CD4-positive, alpha-beta T cell treated with Interferon gamma for 1 hour (primary cell): Measurements from ENCODE around the gene PSMA4.
"Not testable (repeated sequence)": the region's sequence is repeated elsewhere in the genome, so short reads cannot be mapped to it uniquely, and the experiment has no call there.

Experiments used
- DNase-seq: peaks from one replicate; pipeline ENCODE4 v3.0.0-alpha.2; 2020

The PSMA4 gene

DNA sequence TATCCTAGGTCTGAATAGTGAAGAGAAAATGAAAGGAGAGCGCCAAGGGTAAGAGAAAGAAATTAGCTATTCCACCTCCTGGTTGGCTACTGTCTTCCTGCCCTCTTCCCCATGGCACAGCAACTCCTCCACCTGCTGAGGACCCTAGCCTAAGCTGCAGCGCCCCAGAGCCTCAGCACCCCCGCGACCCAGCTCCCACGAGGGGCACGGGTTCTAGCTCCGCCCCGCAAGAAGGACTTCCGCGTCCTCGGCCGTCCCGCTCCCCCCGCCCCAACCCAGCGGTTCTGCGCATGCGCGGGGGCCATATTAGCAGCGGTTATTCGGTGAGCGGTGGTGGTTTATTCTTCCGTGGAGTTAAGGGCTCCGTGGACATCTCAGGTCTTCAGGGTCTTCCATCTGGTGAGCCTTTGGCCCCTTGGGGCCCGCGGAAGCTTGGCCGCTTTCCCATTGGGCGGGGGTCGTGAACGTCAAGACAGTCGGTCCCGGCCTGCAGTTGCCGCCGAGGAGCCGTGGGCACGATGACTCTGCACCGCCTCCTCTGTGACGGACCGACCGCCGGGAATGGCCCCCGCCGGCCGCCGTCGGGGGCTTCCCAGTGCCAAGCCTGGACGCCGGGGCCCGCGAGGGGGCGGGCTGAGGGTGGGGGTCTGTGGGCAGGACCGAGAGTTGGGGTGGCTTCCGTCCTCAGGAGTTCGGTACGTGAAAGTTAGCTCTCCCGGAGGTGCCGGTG, at the start of gene PSMA4:
PSMA4 (plus strand) TSS at position 304 of the 730 bp plus-strand sequence. CDS start 1,484 bp downstream, outside the sequence.
- DNase-seq = peak; percentile 89

DNA sequence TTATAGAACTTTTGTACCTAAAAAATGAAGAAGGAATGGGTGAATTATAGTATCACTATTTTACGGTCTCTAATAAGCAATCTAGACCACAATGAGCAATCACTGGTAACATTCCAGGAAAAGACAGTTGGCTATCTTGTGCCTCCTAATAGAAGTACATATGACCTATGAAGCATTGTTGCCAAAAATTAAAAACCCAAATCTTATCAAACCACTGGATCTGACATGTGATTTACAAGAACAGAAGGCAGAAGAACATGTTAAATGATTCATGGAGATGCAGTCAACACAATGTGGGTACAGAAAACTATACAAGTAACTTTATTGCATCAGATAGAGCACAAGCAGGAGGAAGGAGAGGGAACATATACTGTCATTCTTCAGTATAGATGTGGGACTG, 47.4 kb upstream of the PSMA4 start:
- no peak for DNase-seq

DNA sequence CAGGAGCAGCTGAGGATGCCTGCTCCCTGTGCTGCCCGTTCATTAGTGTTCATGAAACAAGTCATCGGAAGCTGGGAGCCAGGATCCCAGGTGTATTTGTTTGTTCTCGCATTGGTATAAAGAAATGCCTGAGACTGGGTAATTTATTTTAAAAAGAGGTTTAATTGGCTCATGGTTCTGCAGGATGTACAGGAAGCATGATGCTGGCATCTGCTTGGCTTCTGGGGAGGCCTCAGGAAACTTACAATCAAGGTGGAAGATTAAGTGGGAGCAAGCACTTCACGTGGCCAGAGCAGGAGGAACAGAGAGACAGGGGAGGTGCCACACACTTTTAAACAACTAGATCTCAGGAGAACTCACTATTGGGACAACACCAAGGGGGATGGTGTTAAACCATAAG, 38.4 kb upstream of the PSMA4 start:
- DNase-seq = no peak

DNA sequence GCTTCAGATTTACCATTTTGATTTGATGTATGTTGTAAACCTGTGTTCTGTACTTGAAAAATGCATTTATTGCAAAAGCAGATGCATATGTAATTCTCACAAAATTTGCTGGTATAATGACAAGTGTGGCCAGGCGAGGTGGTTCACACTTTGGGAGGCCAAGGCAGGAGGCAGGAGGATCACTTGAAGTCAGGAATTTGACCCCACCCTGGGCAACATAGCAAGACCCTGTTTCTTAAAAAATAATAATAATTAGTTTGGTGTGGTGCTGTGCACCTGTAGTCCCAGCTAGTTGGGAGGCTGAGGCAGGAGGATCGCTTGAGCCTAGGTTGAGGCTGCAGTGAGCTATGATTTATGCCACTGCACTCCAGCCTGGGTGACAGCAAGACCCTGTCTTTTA, 37.6 kb upstream of the PSMA4 start:
- DNase-seq = no peak

DNA sequence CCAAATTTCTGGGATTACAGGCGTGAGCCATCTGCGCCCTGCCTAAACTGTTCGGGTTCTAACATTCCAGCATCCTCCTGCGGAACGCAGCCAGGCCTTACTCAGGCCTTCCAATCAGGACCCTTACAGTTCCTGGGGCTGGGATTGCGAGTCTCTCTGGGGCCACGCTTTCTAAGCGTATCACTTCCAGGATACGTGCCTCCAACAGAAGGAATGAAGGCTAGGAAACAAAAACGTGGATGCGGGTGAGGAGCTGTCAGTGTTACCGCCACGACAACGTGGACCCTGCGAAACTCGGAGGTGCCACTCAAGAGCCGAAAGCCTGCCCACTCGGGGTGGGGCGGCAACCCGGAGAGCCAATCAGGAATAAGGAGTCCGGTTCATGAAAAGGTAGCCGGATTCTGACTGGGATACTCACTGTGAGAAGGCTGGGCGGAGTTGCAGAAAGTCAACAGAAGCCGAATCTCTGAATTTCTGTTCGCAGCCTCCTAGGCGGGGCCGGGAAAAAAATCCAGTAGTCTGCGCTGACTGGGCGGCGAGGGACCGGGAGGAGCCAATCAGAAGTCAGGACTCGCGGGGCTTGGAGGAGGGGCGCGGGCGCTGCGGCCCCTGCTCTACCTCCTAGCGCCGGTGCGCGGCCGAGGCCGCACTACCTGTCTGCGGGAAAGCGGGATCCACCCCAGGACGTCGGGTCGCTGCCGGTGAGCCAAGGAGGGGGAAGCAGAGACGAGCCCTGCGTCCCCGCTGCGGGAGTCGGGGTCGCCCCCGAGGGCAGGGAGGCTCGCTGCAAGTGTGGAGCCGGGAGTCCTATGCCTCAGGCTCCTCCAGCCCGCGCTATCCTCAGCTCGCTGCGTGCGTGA, 33.0 kb upstream of the PSMA4 start, which contains the start of gene HYKK:
HYKK (plus strand) TSS at position 607 of the 860 bp plus-strand sequence. CDS start 5,512 bp downstream, outside the sequence.
- peak; percentile 65 for DNase-seq

DNA sequence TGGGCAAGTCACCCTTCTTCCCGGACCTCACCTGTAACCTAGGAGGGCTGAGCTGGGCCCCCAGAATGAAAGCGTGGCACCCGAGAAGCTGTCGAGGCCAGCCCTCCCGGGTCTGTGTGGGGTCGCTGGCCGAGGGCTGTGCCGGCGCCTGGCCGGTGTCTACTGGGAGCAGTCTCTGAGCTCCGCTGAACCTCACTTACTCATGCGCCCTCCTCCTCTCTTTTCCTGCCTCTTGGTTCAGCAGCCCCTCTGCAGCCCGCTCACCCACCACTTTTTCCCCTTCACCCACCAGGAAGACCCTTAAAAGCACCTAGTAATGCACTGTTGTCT, 32.4 kb upstream of the PSMA4 start:
- no peak for DNase-seq

DNA sequence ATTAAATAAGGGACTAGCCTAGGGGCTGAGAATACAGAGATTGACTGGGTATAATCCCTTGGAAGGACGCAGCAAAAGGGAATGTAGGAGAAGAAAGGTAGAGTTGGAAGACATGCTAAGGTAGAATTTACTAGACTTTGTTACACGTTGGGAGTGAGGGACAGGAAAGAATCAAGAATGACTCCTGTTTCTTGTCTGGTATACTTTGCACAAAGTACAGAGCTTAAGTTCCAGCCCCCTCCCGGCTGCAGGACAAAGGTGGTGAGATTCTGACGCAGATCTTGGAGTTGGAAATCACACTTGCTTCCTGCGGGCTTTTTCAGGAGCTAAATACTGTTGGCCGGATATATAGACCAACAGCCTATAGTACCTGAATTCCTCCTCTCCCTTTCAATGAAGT, 32.0 kb upstream of the PSMA4 start:
- DNase-seq = no peak

DNA sequence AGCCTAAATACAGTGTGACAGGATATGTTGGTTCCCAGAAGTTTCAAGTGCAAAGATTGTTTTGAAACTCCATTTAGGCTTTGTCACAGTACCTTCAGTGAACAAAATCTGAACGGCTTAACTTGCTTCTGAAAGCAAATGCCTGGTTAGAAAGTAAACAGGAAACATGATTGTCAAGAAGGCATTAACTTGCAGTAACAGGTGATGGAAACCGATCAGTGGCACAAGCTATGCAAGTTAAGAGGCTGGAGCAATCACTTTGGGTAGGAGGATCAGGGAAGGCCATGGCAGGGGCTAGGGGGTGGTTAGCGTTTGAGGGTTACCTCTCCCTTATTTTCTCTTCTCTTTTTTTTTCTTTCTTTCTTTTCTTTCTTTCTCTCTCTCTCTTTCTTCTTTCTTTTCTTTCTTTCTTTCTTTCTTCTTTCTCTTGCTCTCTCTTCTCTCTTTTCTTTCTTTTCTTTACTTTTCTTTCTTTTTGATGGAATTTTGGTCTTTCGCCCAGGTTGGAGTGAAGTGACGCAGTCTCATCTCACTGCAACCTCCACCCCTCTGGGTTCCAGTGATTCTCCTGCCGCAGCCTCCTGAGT, 30.4 kb upstream of the PSMA4 start:
- DNase-seq = no peak

DNA sequence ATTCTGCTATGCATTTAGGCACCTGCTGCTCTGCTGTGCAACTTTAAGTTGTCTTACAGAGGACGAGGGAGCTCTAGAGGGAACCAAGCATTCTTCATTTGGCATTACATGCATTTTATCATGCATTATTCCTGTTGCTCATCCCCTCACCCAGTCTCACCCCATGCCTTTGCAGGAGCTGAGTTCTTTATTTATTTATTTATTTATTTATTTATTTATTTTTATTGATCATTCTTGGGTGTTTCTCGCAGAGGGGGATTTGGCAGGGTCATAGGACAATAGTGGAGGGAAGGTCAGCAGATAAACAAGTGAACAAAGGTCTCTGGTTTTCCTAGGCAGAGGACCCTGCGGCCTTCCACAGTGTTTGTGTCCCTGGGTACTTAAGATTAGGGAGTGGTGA, 20.2 kb upstream of the PSMA4 start:
- not testable (repeated sequence) for DNase-seq

DNA sequence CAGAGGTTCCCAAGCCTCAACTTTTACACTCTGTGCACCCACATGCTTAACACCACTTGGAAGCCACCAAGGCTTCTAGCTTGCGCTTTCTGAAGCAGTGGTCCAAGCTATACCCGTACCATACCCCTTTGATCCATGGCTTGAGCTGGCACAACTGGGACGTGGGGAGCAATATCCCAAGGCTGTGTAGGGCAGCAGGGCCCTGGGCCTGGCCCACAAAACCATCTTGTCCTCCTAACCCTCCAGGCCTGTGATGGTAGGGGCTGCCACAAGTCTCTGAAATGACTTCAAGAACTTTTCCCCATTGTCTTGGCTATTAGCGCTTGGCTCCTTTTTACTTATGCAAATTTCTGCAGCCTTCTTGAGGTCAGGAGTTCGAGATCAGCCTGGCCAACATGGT, 16.0 kb upstream of the PSMA4 start:
- no peak for DNase-seq

DNA sequence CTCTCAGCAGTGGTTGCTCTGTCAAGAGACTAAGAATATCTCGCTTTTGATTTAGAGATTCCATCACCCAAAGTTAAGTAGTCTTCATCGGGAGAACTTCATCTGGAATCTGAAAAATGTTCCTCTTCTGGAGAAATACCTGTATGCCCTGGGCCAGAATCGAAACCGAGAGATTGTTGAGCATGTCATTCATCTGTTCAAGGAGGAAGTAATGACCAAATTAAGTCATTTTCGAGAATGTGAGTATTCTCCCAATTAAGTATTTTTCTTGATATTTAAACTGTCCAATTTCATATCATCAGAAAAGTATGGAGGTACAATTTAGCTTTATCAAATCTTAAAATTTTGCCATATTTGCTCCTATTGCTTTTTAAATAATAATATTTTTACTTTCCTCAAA, 12.9 kb upstream of the PSMA4 start:
- no peak for DNase-seq

DNA sequence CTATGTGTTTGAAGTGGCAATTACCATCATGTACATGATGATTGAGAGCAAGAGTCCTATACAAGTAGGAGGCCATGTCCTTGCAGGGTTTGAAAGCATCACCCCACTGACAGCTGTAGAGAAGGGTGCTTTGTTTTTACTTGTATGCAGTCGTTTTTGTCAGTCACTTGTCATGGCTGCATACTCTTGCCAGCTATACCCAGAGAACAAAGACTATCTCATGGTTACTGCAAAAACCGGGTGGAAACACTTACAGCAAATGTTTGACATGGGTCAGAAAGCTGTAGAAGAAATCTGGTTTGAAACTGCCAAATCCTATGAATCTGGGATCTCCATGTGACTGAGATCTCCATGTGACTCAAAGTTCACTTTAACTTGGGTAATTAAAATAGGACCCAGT, 6.9 kb upstream of the PSMA4 start:
- no peak for DNase-seq

DNA sequence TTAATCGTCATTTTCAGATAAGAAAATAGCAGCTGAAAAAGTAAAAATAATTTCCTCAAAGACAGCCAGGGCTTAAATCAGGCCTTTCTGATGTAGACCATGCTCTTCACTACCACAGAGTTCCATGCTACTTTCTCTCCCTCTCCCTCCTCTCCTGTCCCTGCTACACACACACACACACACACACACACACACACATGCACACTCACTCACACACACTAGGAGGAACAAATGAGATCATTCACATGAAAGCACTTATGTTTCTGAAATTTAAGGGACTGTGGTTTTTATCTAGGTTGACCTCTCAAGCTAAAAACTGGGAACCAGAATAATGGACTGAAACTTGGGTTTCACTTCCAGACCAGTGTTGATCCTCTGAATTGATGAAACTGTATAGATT, 4.1 kb upstream of the PSMA4 start:
- DNase-seq = no peak

DNA sequence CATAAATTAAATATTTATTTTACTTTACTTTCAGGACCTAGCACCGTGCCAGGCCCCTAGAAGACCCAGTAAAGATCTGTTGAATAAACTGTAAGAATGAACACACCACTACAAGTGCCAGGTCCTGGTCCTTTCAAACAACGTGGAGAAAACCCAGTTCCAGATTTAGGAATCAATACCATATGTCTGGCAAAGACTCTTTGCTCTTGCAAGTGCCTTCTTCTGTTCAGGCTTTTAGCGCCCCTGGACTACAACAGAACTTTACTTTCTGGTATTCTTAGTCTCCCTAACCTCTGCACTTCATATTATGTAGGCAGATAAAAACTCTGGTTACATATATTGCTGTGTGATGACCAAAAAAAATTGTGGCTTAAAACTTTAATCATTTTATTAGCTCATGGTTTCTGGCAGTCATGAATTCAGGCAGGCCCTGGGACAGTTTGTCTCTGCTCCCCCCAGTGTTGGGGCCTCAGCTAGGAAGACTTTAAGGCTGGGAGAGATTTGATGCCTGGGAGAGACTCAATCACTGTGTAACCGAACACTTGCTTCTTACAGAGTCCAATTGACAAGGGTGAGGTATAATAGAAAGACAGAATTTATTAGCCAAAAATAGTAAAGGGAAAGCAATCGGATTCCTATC, 2.9 kb upstream of the PSMA4 start:
- DNase-seq = no peak

DNA sequence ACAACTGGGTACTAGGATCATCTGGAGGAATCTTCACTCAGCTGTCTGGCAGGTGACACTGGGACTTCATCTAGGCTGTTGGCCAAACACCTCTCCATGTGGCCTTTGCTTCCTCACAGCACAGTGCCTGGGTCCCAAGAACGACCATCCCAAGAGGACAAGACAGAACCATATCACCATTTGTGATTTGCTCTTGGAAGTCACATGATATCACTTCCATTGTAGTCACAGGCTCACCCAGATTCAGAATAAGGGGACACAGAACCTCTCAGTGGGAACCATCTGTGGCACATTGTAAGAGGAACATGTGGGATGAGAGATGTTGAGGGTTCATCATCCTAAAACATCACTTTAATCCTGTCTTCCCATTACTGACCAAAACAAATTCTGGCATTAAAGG, 1.9 kb upstream of the PSMA4 start:
- DNase-seq = no peak

DNA sequence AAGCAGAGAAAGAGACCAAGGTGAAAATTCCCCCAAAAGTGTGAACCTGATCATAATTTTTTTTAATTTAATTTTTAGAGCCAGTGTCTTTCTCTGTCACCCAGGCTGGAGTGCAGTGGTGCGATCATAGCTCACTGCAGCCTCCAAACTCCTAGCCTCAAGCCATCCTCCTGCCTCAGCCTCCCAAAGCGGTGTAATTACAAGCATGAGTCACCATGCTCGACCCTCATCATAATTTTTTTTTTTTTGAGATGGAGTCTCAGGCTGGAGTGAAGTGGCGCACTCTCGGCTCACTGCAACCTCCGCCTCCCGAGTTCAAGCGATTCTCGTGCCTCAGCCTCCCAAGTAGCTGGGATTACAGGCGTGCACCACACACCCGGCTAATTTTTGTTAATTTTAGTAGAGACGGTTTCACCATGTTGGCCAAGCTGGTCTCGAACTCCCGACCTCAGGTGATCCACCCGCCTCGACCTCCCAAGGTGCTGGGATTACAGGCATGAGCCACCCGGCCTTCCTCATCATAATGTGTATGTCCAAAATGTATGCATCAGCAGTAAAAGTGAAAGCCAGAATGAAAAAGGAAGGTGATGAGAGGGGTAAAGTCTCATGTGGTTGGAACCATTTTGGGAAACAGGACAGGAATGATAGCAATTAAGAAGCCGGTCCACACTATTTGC, 642 bp upstream of the PSMA4 start:
- DNase-seq = not testable (repeated sequence)

DNA sequence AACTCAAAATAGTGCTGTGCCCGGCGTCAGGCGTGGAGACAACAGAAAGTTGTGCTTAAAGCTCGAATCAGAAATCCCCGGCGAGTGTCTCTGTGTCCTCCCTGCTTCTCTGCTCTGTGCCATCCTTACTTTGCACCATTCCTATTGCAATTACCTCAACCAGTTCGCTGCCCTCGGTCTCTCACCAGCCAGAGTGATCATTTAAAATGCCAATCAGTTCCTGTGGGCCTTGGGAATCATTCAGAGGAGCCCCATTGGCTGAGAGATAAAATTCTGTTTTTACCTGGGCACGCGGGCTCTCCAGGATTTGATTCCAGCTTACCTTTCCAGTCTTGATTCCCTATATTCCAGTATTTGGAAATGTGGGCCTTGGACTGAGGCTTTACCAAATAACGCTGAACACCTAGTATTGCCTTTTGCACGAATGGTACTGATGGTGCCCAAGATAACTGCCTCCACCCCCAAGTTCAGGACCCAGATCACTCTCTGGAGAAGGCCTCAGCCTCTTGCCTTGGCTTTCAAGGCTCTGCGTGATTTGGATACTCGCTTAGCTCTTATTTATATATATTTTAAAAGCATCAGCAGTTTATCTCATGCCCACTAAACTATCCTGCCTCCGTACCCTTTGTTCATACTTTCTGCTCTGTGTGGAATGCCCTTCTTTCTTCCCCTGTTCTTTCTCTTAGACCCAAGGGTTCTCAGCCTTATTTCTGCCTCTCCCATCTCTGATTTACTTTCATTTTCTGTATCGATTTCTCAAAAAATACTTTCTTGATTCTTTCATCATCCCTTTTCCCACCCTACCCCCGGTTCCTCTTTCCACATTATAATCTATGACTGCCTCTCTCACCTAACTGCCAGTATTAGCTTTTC, 863 bp downstream of the PSMA4 start:
- no peak for DNase-seq

DNA sequence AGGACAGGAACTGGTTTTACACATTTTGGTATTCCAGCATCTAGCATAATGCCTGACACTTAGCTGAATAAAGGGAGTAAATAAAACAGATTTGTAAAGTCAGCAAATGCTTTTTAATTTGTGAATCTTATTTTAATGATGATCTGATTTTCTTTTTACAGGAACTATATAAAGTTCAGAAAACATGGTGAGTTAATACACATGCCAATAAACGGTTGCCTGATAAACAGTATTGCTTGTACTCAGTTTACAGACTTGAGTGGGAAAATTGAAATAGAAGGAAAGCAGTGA, 1.4 kb downstream of the PSMA4 start:
- no peak for DNase-seq

DNA sequence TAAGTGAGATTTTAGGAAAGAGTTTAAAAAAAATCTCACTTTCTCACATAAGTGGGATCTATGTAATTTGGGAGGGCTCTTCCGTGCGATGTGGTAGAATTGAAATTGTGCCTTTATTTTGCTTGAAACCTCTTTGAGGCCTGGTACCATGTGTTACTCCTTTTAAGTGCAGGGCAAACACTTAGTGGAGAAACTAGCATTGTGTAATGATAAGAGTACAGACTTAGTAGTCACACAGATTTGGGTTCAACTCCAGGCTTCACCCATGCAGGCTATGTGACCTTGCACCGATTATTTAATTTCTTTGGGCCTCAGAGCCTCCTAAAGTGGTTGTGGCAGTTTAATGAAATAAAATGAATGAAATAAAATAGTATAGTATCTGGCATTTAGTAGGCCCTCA, 2.4 kb downstream of the PSMA4 start:
- DNase-seq = no peak

DNA sequence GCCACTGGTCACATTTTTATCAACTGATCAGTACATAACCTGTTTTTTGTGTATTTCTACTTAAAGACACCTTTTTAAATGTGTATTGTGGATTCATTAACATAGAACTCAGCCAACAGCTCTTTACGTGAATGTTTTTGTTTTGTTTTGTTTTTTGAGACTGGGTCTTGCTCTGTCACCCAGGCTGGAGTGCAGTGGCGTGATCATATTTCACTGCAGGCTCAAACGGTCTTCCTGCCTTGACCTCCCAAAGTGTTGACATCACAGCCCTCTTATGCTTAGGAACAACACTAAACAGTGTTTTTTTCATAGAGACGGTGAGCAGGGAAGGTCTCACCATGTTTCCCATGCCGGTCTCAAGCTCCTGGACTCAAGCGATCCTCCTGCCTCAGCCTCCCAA, 9.9 kb downstream of the PSMA4 start:
- no peak for DNase-seq

DNA sequence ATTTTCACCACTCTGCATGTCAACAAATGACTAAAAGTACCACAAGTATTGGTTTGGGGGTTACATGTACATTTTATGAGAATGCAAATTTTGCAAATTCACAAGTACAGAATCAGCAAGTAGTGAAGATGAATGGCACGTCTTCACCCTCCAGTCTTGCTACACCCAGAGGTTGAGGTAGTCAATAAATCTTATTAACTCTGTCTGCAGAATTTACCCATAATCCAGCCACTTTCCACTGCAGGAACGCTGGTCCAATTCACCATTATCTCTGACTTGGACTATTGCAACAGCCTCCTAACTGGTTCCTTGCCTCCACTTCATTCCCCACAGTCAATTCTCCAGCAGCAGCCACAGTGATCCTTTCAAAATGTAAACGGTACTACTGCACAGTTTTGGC, 10.6 kb downstream of the PSMA4 start:
- no peak for DNase-seq

DNA sequence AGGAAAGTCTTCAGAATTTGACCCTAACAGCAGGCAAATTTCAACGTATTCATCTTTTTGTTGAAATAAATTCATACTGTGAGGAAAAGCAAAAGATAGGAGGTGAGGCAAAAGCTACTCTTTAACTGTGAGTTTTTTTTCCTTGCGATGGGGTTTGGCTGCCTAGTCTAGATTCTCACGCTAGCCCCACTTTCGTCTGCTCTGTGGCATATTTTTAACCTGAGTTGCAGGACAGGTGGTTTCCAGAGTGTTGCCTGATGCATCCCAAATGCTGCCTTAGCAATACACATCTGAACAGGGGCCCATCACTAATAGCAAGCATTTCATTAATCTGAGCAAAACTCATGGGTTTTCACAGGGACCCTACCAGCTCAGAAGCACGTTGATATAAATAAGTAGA, 11.7 kb downstream of the PSMA4 start:
- DNase-seq = no peak
